HEK293 (cell line): ENCODE measurements around the gene NTSR1.

Experiments
- GLI4 ChIP-seq: fragments of 450-650 bp; formaldehyde crosslinking; IDR thresholded peaks from 2 replicates; pipeline ENCODE4 v1.5.1; 2016; ENCODE audit warnings: missing biosample characterization, missing genetic modification characterization
- KLF1 ChIP-seq: fragments of 450-650 bp; formaldehyde crosslinking; IDR thresholded peaks from 2 replicates; pipeline ENCODE4 v1.5.1; 2016; ENCODE audit warnings: missing biosample characterization, missing genetic modification characterization
- TCF7L2 ChIP-seq: IDR thresholded peaks from 2 replicates; pipeline ENCODE4 v1.6.1; 2011; ENCODE audit warnings: low read depth, mild to moderate bottlenecking, inconsistent platforms, low read length, moderate library complexity, borderline replicate concordance
- ZBTB48 ChIP-seq: fragments of 450-650 bp; formaldehyde crosslinking; IDR thresholded peaks from 2 replicates; pipeline ENCODE4 v1.5.1; 2016; ENCODE audit warnings: missing biosample characterization, missing genetic modification characterization
- ZNF76 ChIP-seq: fragments of 450-650 bp; formaldehyde crosslinking; IDR thresholded peaks from 2 replicates; pipeline ENCODE4; 2016; ENCODE audit warnings: low read depth, missing biosample characterization, missing genetic modification characterization, borderline replicate concordance
- TF ChIP-seq, protein P1 (sequence below): fragments of 450-650 bp; formaldehyde crosslinking; IDR thresholded peaks from 2 replicates; pipeline ENCODE4 v1.5.1; 2016; ENCODE audit warnings: missing biosample characterization, missing genetic modification characterization, low read depth
- TF ChIP-seq, protein P2 (sequence below): fragments of 450-650 bp; formaldehyde crosslinking; IDR thresholded peaks from 2 replicates; pipeline ENCODE4 v1.5.1; 2017; ENCODE audit warnings: missing biosample characterization, mild to moderate bottlenecking, missing genetic modification characterization, moderate library complexity

DNA sequence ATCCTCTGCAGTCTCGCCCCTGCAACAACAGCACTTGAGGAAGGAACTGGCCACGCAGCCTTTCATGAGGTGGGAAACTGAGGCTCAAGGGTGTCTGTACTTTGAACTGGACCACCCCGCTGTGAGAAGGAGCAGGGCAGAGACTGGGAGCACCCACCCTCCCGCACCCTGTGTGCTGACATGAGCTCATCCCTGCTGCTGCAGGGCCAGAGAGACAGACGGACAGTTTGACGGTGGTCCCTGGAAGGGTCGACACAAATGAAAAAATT is 70.7 kb downstream of the NTSR1 start:
- TF ChIP-seq KLF1 (tag by site-specific recombination) = no peak
- no peak for TF ChIP-seq GLI4 (tag by site-specific recombination)
- TF ChIP-seq TCF7L2 = no peak
- no peak for TF ChIP-seq ZNF76
- no peak for TF ChIP-seq ZBTB48 (tag by site-specific recombination)
- TF ChIP-seq, protein P1, sequence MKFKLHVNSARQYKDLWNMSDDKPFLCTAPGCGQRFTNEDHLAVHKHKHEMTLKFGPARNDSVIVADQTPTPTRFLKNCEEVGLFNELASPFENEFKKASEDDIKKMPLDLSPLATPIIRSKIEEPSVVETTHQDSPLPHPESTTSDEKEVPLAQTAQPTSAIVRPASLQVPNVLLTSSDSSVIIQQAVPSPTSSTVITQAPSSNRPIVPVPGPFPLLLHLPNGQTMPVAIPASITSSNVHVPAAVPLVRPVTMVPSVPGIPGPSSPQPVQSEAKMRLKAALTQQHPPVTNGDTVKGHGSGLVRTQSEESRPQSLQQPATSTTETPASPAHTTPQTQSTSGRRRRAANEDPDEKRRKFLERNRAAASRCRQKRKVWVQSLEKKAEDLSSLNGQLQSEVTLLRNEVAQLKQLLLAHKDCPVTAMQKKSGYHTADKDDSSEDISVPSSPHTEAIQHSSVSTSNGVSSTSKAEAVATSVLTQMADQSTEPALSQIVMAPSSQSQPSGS = no peak
- TF ChIP-seq, protein P2, sequence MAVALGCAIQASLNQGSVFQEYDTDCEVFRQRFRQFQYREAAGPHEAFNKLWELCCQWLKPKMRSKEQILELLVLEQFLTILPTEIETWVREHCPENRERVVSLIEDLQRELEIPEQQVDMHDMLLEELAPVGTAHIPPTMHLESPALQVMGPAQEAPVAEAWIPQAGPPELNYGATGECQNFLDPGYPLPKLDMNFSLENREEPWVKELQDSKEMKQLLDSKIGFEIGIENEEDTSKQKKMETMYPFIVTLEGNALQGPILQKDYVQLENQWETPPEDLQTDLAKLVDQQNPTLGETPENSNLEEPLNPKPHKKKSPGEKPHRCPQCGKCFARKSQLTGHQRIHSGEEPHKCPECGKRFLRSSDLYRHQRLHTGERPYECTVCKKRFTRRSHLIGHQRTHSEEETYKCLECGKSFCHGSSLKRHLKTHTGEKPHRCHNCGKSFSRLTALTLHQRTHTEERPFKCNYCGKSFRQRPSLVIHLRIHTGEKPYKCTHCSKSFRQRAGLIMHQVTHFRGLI (tag by site-specific recombination) = no peak
